ENCODE data around the gene ANKRD42. TPM values are rescaled to one million over a fixed set of nuclear protein-coding genes. Genes with fewer than 3 reads are reported as not detected.

The ANKRD42 gene
- total and polyA plus RNA-seq, 9 of the 15 experiments (the other 6 are each of a cell fraction or from before 2014, with no cell fraction given): 2.8 to 9.1 (median 6.1) TPM

DNA sequence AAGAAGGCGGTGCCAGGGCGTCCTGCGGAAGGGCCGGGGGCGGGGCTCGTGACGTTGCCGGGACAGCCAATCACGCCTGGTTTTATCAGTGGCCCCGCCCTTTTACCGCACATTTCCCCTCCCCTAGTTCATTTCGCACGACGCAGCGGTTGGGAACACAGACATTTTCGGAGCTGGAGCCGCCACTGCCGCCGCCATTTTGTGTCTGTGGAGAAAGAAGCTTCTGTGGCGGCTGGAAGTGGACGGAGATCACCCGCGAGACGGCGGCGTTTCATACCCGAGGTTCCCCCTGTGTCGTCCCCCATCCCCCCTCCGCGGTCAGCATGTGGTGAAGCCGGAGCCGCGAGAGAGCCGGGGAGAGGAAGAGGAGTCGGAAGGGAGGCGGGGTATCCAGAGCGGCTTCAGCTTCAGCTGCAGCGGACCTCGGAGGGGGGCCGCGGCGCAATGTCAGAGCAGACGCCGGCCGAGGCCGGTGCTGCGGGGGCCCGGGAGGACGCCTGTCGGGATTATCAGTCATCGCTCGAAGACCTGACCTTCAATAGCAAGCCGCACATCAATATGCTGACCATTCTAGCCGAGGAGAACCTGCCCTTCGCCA is 36.4 kb upstream of the ANKRD42 start, which contains the start of gene PCF11 (continued):
- no peak for TF ChIP-seq ZNF274 (IDR thresholded peaks at IDR 0.05; ENCODE audit: borderline replicate concordance, low read depth, low read length)
- TF ChIP-seq, protein P1, sequence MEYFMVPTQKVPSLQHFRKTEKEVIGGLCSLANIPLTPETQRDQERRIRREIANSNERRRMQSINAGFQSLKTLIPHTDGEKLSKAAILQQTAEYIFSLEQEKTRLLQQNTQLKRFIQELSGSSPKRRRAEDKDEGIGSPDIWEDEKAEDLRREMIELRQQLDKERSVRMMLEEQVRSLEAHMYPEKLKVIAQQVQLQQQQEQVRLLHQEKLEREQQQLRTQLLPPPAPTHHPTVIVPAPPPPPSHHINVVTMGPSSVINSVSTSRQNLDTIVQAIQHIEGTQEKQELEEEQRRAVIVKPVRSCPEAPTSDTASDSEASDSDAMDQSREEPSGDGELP (CRISPR knock-in tag; IDR thresholded peaks at IDR 0.05; ENCODE audit: borderline replicate concordance): no peak; the same call in none of the 2 replicates
- TF ChIP-seq ZNF23 (CRISPR knock-in tag; IDR thresholded peaks at IDR 0.05): no peak
- TF ChIP-seq ZNF431 (CRISPR knock-in tag; IDR thresholded peaks at IDR 0.05): no peak
- TF ChIP-seq, protein P2, sequence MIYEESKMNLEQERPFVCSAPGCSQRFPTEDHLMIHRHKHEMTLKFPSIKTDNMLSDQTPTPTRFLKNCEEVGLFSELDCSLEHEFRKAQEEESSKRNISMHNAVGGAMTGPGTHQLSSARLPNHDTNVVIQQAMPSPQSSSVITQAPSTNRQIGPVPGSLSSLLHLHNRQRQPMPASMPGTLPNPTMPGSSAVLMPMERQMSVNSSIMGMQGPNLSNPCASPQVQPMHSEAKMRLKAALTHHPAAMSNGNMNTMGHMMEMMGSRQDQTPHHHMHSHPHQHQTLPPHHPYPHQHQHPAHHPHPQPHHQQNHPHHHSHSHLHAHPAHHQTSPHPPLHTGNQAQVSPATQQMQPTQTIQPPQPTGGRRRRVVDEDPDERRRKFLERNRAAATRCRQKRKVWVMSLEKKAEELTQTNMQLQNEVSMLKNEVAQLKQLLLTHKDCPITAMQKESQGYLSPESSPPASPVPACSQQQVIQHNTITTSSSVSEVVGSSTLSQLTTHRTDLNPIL (CRISPR knock-in tag; IDR thresholded peaks at IDR 0.05): no peak
- TF ChIP-seq NFIX (CRISPR knock-in tag; IDR thresholded peaks at IDR 0.05; ENCODE audit: low read depth): no peak
- TF ChIP-seq ZSCAN29 (IDR thresholded peaks at IDR 0.05): no peak
- peak; percentile 28 for TF ChIP-seq CCNT2 (IDR thresholded peaks at IDR 0.05; ENCODE audit: borderline replicate concordance, extremely low read depth, insufficient read length, low read depth, low read length)
- no peak for TF ChIP-seq MCM7 (IDR thresholded peaks at IDR 0.05)
- no peak for TF ChIP-seq HDAC3 (IDR thresholded peaks at IDR 0.05; ENCODE audit: borderline replicate concordance, partially characterized antibody)
- TF ChIP-seq MED1 (CRISPR knock-in tag; IDR thresholded peaks at IDR 0.05; ENCODE audit: borderline replicate concordance): no peak
- TF ChIP-seq HDAC2 (IDR thresholded peaks at IDR 0.05): no peak
- TF ChIP-seq ETV1 (tag; conservative IDR thresholded peaks at IDR 0.05; ENCODE audit: low read depth): no peak
- TF ChIP-seq SIN3A (IDR thresholded peaks at IDR 0.05; ENCODE audit: borderline replicate concordance in 2 of 2, control insufficient read depth in 1 of 2, low read depth in 2 of 2, low read length in 2 of 2): peak; percentile 42 to 81; a peak in 2 of 4 replicates
- TF ChIP-seq, protein P3, sequence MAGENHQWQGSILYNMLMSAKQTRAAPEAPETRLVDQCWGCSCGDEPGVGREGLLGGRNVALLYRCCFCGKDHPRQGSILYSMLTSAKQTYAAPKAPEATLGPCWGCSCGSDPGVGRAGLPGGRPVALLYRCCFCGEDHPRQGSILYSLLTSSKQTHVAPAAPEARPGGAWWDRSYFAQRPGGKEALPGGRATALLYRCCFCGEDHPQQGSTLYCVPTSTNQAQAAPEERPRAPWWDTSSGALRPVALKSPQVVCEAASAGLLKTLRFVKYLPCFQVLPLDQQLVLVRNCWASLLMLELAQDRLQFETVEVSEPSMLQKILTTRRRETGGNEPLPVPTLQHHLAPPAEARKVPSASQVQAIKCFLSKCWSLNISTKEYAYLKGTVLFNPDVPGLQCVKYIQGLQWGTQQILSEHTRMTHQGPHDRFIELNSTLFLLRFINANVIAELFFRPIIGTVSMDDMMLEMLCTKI (IDR thresholded peaks at IDR 0.05; ENCODE audit: partially characterized antibody): no peak
- no peak for TF ChIP-seq SAFB2 (IDR thresholded peaks at IDR 0.05; ENCODE audit: borderline replicate concordance, low read depth, low read length, severe bottlenecking)
- TF ChIP-seq, protein P4, sequence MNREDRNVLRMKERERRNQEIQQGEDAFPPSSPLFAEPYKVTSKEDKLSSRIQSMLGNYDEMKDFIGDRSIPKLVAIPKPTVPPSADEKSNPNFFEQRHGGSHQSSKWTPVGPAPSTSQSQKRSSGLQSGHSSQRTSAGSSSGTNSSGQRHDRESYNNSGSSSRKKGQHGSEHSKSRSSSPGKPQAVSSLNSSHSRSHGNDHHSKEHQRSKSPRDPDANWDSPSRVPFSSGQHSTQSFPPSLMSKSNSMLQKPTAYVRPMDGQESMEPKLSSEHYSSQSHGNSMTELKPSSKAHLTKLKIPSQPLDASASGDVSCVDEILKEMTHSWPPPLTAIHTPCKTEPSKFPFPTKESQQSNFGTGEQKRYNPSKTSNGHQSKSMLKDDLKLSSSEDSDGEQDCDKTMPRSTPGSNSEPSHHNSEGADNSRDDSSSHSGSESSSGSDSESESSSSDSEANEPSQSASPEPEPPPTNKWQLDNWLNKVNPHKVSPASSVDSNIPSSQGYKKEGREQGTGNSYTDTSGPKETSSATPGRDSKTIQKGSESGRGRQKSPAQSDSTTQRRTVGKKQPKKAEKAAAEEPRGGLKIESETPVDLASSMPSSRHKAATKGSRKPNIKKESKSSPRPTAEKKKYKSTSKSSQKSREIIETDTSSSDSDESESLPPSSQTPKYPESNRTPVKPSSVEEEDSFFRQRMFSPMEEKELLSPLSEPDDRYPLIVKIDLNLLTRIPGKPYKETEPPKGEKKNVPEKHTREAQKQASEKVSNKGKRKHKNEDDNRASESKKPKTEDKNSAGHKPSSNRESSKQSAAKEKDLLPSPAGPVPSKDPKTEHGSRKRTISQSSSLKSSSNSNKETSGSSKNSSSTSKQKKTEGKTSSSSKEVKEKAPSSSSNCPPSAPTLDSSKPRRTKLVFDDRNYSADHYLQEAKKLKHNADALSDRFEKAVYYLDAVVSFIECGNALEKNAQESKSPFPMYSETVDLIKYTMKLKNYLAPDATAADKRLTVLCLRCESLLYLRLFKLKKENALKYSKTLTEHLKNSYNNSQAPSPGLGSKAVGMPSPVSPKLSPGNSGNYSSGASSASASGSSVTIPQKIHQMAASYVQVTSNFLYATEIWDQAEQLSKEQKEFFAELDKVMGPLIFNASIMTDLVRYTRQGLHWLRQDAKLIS (CRISPR knock-in tag; IDR thresholded peaks at IDR 0.05): peak; percentile 96
- TF ChIP-seq TEAD4 (IDR thresholded peaks at IDR 0.05; ENCODE audit: low read length): peak; percentile 78
- no peak for TF ChIP-seq TEAD4 (CRISPR knock-in tag; IDR thresholded peaks at IDR 0.05; ENCODE audit: borderline replicate concordance)
- TF ChIP-seq HNRNPK (IDR thresholded peaks at IDR 0.05; ENCODE audit: low read depth, low read length, poor library complexity, severe bottlenecking): no peak
